ENCODE measurements around the gene RBMS1. TPM values are rescaled to one million over a fixed set of nuclear protein-coding genes. Genes with fewer than 3 reads are reported as not detected.

Gene RBMS1
- total RNA-seq, 3 donors from 2014 or later: 81.3 to 96.2 (median 92.1) TPM

- Histone ChIP-seq H3K4me3 (no peak overlapping the region), H3K36me3 (no peaks in the 10 kb centered on the region), H3K27me3 (no peaks in the 10 kb centered on the region), H3K9me3 (no peaks in the 10 kb centered on the region), H3K27ac (no peak overlapping the region), H3K4me1 (no peaks in the 10 kb centered on the region)
- TF ChIP-seq POLR2A (IDR thresholded peaks at IDR 0.05) (no peak), CTCF (IDR thresholded peaks at IDR 0.05) (no peak), POLR2AphosphoS5 (IDR thresholded peaks at IDR 0.05) (no peak)
- no peak for DNase-seq (ENCODE audit: low spot score in 2 of 2)
- intact Hi-C loops (cut with DNase I; ENCODE audit: low total_unique reads): no loop called here
These were observed 21.7 kb downstream of the RBMS1 start for GRCh38 chr2:160471950-160472349.

- intact Hi-C loops (cut with DNase I; ENCODE audit: low total_unique reads): no loop called here
- no peak for DNase-seq (ENCODE audit: low spot score in 2 of 2)
- Histone ChIP-seq H3K27ac (no peak overlapping the region), H3K9me3 (no peaks in the 10 kb centered on the region), H3K4me3 (no peak overlapping the region), H3K27me3 (no peaks in the 10 kb centered on the region), H3K4me1 (no peaks in the 10 kb centered on the region), H3K36me3 (no peaks in the 10 kb centered on the region)
- TF ChIP-seq POLR2AphosphoS5 (IDR thresholded peaks at IDR 0.05) (no peak), CTCF (IDR thresholded peaks at IDR 0.05) (no peak), POLR2A (IDR thresholded peaks at IDR 0.05) (no peak)
These were observed 23.9 kb downstream of the RBMS1 start for GRCh38 chr2:160469621-160470204.

GRCh38 chr2:160469164-160469563 lies 24.4 kb downstream of the RBMS1 start:
- Histone ChIP-seq H3K9me3 (no peaks in the 10 kb centered on the region), H3K36me3 (no peaks in the 10 kb centered on the region), H3K4me3 (no peak overlapping the region), H3K4me1 (no peaks in the 10 kb centered on the region), H3K27ac (no peak overlapping the region), H3K27me3 (no peaks in the 10 kb centered on the region)
- DNase-seq (ENCODE audit: low spot score in 2 of 2): no peak
- intact Hi-C loops (cut with DNase I; ENCODE audit: low total_unique reads): no loop called here
- TF ChIP-seq POLR2A (IDR thresholded peaks at IDR 0.05) (no peak), POLR2AphosphoS5 (IDR thresholded peaks at IDR 0.05) (no peak), CTCF (IDR thresholded peaks at IDR 0.05) (no peak)

DNA sequence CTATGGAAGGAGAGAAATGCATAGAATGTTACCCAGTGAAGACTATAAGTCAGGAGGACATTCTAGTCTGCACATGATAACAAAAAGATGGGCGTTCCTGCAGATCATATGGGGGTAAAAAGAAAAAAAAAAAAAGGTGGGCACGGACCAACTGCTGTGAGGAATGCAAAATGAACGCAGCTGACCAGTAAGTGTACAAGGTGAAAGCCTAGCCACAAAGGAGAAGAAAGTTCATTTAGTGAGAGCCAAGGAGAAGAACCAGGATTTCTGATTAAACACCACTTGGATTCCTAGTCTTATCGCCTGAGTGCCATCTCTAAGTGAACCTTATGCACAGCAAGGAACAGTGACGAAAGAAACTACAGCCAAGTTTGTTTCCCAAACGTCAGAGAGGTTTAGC lies 26.5 kb downstream of the RBMS1 start:
- Histone ChIP-seq H3K9me3 (no peaks in the 10 kb centered on the region), H3K27ac (no peak overlapping the region), H3K4me1 (no peaks in the 10 kb centered on the region), H3K27me3 (no peaks in the 10 kb centered on the region), H3K4me3 (no peak overlapping the region), H3K36me3 (no peaks in the 10 kb centered on the region)
- intact Hi-C loops (cut with DNase I; ENCODE audit: low total_unique reads): no loop called here
- DNase-seq (ENCODE audit: low spot score in 2 of 2): no peak
- no peak for TF ChIP-seq POLR2A (IDR thresholded peaks at IDR 0.05)
- TF ChIP-seq CTCF (IDR thresholded peaks at IDR 0.05): no peak
- no peak for TF ChIP-seq POLR2AphosphoS5 (IDR thresholded peaks at IDR 0.05)

- H3K4me1 ChIP-seq: no peaks in the 10 kb centered on the region
- TF ChIP-seq POLR2AphosphoS5 (IDR thresholded peaks at IDR 0.05) (no peak), POLR2A (IDR thresholded peaks at IDR 0.05) (no peak), CTCF (IDR thresholded peaks at IDR 0.05) (no peak)
- H3K9me3 ChIP-seq: no peaks in the 10 kb centered on the region
- no peak overlapping the region for H3K4me3 ChIP-seq
- no peak overlapping the region for H3K27ac ChIP-seq
- no peaks in the 10 kb centered on the region for H3K27me3 ChIP-seq
- intact Hi-C loops (cut with DNase I; ENCODE audit: low total_unique reads): no loop called here
- H3K36me3 ChIP-seq: no peaks in the 10 kb centered on the region
- no peak for DNase-seq (ENCODE audit: low spot score in 2 of 2)
These were observed 28.2 kb downstream of the RBMS1 start for GRCh38 chr2:160465406-160465805.

Data from breast epithelium (tissue), 4 donors.